ENCODE results near the gene SCN2A. TPM values are rescaled to one million over a fixed set of nuclear protein-coding genes. Genes with fewer than 3 reads are reported as not detected.

SCN2A gene
- 0.01 to 0.06 TPM (median 0.02 TPM) in 4 of 5 replicates, not detected in the other for total RNA-seq (2022; extraction: Qiagen RNA extraction)

DNA sequence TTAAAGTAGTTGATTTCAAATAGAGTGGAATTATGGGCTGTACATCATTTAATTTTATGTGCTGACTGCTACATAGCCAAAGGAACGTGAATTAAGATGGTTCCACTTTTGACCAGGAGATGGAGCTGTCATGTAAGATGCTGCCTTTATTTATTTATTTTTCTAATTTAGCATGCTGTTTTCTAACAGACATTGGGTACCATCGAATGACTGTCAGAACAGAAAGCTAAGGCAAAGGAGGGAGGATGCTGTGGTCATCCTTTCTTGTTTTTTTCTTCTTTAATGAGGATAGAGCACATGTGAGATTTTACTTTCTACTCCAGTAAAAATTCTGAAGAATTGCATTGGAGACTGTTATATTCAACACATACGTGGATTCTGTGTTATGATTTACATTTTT, at the start of gene SCN2A:
Gene SCN2A, plus strand, starts transcription at position 185 of the 400 bp plus-strand sequence. CDS start 56,410 bp downstream, outside the sequence.

GRCh38 chr2:165203689-165204559, 35.3 kb upstream of the SCN2A start, which contains the start of gene SCN3A:
Gene SCN3A (minus strand): TSS chr2:165204050. CDS start chr2:165176394, 27,656 bp downstream.

Other genes starting within 250 kb of the SCN2A start
- 0.01 TPM in 2 of 5 replicates, not detected in the others for gene SCN3A, start 35.4 kb upstream of the SCN2A start, total RNA-seq (2022; extraction: Qiagen RNA extraction)
- not detected in 5 replicates for gene CSRNP3, start 230.3 kb downstream of the SCN2A start, total RNA-seq (2022; extraction: Qiagen RNA extraction)

All from A549 treated with CORT108297 at 1 μM for 4 hours (cell line).